Left hindlimb (tissue), 1 donor: ENCODE results near the gene MRPS10.
"Not testable (repeated sequence)": the region's sequence is repeated elsewhere in the genome, so short reads cannot be mapped to it uniquely, and the experiment has no call there.

Source experiments
- DNase-seq: peaks from one replicate; pipeline ENCODE4 v3.0.0-alpha.2; 2018

The MRPS10 gene

DNA sequence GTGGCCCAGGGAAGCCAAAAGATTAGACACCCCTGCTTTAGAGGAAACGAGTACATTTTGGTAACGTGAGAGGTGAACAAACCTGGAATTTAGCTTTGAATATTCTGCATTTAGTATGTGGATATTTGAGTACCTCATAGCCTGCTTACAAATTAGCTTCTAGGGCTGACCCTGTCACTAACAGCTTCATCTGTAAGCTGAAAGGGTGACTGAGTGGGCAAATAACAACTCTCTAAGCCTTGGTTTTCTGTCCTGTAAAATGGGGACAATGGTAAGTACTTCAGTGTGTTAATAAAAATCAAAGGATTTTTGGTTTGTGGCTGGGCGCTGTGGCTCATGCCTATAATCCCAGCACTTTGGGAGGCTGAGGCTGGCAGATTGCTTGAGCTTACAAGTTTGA, 14.5 kb downstream of the MRPS10 start:
- DNase-seq = no peak

- DNase-seq = not testable (repeated sequence)
Measured at GRCh38 chr6:42202131-42202915, 15.3 kb downstream of the MRPS10 start.

DNA sequence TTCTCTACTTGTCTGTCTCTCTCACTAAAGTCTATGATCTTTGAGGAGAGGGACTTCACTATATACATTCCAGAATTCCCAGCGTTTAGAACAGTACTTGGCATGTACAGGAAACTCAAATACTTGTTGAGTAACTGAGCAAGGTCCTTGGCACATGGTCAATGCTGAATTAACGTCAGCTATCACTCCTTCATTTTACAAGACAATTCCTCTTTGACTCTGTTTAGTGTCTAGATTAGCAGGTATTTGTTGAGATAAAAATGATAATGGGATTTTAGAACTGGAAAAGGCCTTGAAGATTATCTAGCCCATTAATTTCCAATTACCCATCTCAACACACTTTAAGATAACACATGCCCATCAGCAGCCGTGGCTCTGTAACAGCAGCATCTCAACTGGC, 16.3 kb downstream of the MRPS10 start:
- no peak for DNase-seq

- DNase-seq = no peak
Measured at GRCh38 chr6:42200035-42200434, 17.6 kb downstream of the MRPS10 start.

GRCh38 chr6:42199106-42199981, 18.3 kb downstream of the MRPS10 start:
- no peak for DNase-seq

DNA sequence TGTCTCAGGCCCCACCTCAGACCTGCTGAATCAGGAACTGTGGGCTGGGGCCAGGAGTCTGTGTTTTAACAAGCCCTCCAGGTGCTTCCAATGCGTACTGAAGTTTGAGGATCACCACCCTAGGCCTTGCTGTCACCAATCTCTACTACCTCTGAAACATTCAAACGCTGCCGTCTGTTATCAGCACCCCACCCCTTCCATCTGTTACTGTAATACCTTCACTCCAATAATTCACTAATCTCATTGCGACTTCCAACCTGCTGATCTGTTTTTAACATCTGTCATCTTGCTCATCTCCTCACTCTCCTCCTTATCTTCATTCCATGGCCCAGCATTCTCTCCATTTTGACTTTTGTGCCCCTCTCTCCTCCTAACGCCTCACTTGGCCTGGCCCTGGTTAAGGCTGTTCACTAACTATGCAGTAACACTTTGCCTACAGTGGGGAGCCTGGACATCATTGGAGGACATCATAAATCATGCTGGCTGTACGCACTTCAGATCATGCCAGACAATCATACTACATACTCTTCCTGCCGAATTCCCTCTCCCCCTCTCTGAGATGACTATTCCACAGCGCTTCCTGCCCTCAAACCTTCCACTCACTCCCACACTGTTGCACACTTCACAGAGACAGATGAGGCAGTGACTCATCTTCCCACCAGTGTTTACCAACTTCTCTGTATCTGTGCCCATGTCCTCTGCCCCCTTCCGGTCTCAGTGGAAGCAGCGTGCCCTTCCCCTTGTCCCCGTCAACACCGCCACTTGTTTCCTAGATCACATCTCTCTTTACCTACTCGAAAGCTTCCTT, 19.9 kb downstream of the MRPS10 start:
- no peak for DNase-seq

DNA sequence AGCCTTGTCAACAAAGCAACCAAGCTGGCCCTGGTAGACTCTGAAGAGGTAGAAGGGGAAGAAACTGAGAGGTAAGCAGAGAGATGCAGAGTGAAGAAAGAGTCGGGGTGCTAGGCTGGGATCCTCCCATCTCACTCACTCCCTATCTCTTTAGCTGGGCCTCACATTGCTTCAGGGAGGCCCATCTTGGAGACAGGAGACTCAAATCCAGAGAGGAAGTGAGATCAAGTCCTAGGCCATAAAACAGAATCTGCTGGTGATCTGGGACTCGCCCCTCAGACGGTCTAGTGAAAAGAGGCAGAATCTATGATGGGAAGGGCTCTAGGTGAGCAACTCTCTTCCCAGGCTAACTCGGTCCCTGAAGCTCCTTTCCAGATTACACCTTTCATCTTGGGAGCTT, 22.2 kb downstream of the MRPS10 start:
- DNase-seq = no peak

GRCh38 chr6:42194056-42194455, 23.6 kb downstream of the MRPS10 start:
- DNase-seq = no peak

DNA sequence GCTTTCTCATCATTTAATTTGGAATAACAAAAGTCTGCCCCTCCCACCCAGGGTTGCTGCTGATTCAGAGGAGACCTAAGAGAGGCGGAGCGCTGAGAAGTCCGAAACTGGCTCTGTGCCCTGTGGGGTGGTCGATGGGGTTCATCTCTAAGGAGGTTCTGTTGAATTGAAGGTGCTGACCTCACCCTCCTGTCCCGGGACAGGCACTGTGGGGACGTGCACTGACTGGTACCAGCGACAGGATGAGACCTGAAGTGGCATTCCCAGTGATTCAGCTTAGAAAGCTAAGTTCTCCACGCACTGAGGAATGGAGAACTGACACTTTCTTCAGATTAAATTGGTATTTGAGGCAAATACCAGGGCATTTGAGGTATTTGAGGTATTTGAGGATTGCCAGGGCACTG, 24.2 kb downstream of the MRPS10 start:
- no peak for DNase-seq

- DNase-seq = not testable (repeated sequence)
Measured at GRCh38 chr6:42192385-42192784, 25.3 kb downstream of the MRPS10 start.

GRCh38 chr6:42190554-42191183, 27.0 kb downstream of the MRPS10 start:
- no peak for DNase-seq

DNA sequence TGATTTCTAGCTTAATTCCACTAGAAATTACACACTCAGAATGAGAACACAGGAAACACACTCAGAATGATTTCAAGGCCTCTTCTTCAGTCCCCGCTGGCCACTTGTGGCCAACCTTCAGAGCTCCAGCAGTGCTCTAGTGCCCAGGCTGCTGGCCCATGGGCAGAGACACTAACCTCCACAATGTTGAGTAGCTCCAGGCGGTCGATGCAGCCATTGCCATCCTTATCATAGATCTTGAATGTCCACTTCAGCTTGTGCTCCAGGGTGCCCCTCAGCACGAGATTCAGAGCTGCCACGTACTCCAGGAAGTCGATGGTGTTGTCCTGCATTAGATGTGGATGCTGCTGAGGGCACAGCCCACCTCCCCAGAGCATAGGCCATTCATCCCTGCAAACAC, 29.3 kb downstream of the MRPS10 start:
- DNase-seq = no peak

DNA sequence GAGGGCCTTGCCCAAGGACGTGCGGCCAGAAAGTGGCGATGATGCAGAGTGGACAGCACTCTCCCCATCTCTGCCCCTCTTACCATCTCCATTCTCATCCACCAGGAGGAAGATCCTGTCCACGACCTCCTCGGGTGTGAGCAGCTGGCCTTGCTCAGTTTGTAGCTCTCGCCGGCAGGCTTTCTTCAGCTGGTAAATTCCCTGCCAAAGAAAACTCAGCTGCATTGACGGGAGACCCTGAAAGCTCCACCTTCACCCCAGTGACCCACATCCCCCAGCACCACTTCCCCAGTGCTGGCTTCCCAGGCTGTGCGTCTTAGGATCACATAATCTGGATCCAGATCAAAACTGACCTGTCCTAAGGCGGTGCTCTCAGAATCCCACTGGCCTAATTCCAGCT, 32.1 kb downstream of the MRPS10 start:
- no peak for DNase-seq

DNA sequence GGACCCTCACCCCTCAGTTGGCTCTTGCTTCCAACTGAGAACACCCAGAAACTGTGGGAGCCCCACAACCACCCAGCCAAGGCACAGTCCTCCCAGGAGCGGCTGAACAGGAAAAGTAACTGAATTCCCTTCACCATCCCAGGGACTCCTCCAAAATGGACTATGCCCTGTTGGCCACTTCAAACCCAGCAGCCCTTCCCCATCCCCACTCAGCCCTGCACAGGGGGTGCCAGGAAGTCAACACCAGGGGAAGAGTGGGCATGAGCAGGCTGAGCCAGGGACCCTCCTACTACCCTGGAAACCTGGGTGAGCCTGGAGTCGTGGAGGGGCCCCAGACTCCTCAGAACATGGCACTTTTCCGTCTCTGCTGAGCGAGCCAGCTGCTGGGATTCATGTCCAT, 33.2 kb downstream of the MRPS10 start:
- DNase-seq = no peak

- DNase-seq = no peak
Measured at GRCh38 chr6:42182101-42182500, 35.6 kb downstream of the MRPS10 start.

DNA sequence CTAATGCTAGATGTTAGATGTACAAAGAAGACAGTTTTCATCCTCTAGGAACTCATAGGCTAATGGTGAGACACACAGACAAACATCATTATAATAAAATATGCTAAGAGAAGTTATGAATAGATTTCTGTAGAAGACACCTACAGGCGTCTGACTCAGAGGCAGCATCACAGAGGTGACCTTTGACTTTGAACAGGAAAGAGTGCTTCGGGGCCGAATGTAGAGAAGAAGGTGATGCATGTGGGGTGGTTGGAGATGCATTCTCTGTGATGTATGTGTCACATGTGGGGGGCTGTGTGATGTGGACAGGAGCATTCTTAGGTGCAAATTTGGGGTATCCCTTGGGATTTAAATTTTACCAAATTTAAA, 37.7 kb downstream of the MRPS10 start:
- DNase-seq = no peak

- no peak for DNase-seq
Measured at GRCh38 chr6:42179261-42179944, 38.3 kb downstream of the MRPS10 start.

DNA sequence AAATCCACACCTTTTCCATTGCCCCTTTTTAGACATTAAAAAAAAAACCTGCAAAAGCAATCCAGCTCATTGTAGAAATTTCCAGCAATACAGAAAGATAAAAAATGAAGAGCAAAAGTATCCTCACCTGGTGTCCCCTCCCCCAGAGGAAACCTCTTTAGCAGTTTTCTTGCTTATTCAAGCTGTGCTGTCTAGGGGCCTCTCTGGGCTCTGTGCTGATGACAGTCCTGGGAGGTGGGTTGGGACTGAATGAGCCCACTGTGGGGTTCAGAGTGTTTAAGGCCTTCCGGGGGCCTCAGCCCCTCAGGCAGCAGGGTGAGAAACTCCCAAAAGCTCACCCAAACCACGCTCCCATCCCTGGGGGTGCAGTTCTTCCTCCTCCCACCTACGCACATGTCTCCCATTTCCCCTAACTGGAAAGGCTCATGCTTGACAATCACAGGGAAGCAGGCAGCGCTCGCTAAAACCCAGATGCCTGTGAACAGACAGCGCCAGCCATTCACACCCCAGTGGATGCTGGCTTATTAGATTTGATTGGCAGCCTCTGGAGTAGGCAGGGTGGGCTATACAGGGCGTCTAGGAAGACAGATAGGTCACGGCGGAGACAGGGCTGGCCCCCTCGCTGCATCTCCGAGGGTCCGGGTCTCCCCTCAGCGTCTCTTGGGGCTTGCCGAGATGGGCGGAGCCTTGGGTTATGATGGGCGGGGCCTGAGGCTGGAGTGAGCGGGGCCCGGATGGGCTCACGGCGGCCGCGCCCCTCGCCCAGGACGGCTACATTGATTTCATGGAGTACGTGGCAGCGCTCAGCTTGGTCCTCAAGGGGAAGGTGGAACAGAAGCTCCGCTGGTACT, 39.9 kb downstream of the MRPS10 start:
- no peak for DNase-seq

DNA sequence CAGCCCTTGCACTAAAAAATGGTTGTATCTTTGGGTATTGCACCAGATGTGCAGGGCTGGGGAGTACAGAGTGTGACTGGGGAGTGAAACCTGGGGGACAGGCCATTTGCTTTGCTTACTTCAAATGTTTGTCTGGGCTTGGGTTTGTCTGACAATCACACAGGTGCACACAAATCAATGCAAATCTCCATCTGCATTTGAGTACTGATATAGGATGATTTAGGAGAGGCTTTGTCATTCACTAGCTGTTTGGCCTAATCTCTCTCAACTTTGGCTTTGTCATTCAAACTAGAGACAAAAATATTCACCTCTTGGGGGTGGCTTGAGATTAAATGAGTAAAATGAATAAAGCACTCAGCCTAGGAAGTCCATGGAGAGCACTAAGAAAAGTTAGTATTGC, 40.7 kb downstream of the MRPS10 start:
- no peak for DNase-seq

- DNase-seq = no peak
Measured at GRCh38 chr6:42175860-42176259, 41.8 kb downstream of the MRPS10 start.

DNA sequence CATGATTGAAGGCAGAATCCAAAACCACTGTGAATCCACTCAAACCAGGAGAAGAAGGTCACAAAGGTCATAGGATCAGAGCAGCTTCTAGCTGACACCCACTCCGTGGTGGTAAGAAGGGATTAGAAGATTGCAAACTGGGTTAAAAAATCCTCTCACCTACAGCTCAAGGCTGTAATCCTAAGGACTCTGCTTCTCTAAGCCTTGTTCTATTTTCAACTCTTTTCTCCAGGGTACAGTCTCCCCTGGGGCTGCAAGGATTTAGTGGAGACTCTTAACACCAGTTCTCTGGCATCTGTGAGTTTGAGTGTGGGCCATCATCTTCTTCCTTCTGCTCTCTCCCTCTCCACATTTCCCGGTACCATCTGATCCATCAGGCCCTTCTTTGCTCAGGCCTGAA, 44.6 kb downstream of the MRPS10 start, which contains the start of gene GUCA1A:
Gene GUCA1A, plus strand, starts transcription at position 264 of the 400 bp plus-strand sequence. CDS start 250 bp downstream, outside the sequence.
- DNase-seq = no peak
